Keratinocyte (primary cell): ENCODE results near the gene TRIP11.

Source experiments
- EZH2 ChIP-seq: IDR thresholded peaks from one replicate; pipeline ENCODE4 v1.6.1; 2012; ENCODE audit warnings: inconsistent platforms, mild to moderate bottlenecking, low read length, moderate library complexity
- TF ChIP-seq, protein P1 (sequence below), 3 experiments: IDR thresholded peaks in 1 of 3; conservative IDR thresholded peaks in 1 of 3; optimal IDR thresholded peaks in 1 of 3; 2 replicates in 2 of 3; 3 replicates in 1 of 3; pipeline versions ENCODE3 to v1.5.1; 2011; ENCODE audit warnings: low read length in 3 of 3, mild to moderate bottlenecking in 3 of 3, moderate library complexity in 2 of 3, control low read depth in 1 of 3, inconsistent platforms in 1 of 3; ENCODE audit not compliant: insufficient read depth in 2 of 3; ENCODE audit errors: extremely low read depth in 1 of 3

DNA sequence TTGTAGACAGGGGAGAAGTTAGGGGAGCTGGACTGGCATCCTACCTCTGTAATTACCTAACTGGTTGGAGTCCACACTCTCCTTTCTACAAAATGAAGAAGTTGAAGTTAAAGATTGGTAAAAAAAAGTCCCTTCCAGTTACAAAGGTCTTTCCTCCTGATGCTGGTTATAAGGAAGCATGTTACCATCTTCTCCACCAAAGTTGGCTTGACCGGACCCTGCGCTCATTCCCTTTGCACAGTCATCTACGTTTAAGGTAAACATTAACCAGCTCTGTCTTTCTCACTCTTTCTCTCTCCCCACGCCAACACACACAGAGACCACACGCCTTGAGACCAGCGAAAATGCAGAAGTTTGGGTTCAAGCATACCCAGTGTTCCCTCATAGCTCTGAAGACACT, 104.3 kb downstream of the TRIP11 start:
- TF ChIP-seq, protein P1, sequence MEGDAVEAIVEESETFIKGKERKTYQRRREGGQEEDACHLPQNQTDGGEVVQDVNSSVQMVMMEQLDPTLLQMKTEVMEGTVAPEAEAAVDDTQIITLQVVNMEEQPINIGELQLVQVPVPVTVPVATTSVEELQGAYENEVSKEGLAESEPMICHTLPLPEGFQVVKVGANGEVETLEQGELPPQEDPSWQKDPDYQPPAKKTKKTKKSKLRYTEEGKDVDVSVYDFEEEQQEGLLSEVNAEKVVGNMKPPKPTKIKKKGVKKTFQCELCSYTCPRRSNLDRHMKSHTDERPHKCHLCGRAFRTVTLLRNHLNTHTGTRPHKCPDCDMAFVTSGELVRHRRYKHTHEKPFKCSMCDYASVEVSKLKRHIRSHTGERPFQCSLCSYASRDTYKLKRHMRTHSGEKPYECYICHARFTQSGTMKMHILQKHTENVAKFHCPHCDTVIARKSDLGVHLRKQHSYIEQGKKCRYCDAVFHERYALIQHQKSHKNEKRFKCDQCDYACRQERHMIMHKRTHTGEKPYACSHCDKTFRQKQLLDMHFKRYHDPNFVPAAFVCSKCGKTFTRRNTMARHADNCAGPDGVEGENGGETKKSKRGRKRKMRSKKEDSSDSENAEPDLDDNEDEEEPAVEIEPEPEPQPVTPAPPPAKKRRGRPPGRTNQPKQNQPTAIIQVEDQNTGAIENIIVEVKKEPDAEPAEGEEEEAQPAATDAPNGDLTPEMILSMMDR (optimal IDR thresholded peaks at IDR 0.05 in 1 of 3, IDR thresholded peaks at IDR 0.05 in 1 of 3, conservative IDR thresholded peaks at IDR 0.05 in 1 of 3; ENCODE audit: extremely low read depth in 1 of 3, insufficient read depth in 2 of 3, low read length in 3 of 3), result no peak
- TF ChIP-seq EZH2, result no peak
